Cardiac fibroblast (primary cell): ENCODE data around the gene KIF13A.

ENCODE experiments used
- DNase-seq, 2 donors: peaks; one replicate each; pipeline versions ENCODE4 v3.0.0 to v3.0.0-alpha.2; 2010; ENCODE audit warnings: low read depth in 2 of 2
- H3K4me3 ChIP-seq, 2 donors: replicated peaks in 1 of 2; 1 replicate in 1 of 2; 2 replicates in 1 of 2; pipeline ENCODE4 v1.5.1; 2011; ENCODE audit warnings: low read depth in 2 of 2, low read length in 2 of 2, mild to moderate bottlenecking in 2 of 2, moderate library complexity in 1 of 2
- CTCF ChIP-seq: IDR thresholded peaks from one replicate; pipeline ENCODE4 v1.5.1; 2011; ENCODE audit warnings: low read depth, mild to moderate bottlenecking, low read length, inconsistent platforms

The KIF13A gene

GRCh38 chr6:17829905-17830304 is 157.5 kb downstream of the KIF13A start:
- no peak overlapping the region for H3K4me3 ChIP-seq
- no peak for DNase-seq
- TF ChIP-seq CTCF, result no peak

GRCh38 chr6:17828149-17828548 is 159.3 kb downstream of the KIF13A start:
- DNase-seq, result no peak
- TF ChIP-seq CTCF, result no peak
- no peak overlapping the region for H3K4me3 ChIP-seq

- TF ChIP-seq CTCF, result no peak
- DNase-seq, result no peak
- no peak overlapping the region for H3K4me3 ChIP-seq
These were observed 161.1 kb downstream of the KIF13A start for GRCh38 chr6:17826301-17826700.

- TF ChIP-seq CTCF, result no peak
- DNase-seq, result no peak
These were observed 167.4 kb downstream of the KIF13A start for GRCh38 chr6:17820055-17820454.

GRCh38 chr6:17817763-17818162 is 169.7 kb downstream of the KIF13A start:
- no peak for TF ChIP-seq CTCF
- H3K4me3 ChIP-seq, result no peak overlapping the region
- DNase-seq, result no peak

More at GRCh38 chr6:17820055-17820454, 167.4 kb downstream of the KIF13A start:
- no peak overlapping the region for H3K4me3 ChIP-seq

GRCh38 chr6:17816921-17817611 is 170.4 kb downstream of the KIF13A start:
- no peak for TF ChIP-seq CTCF
- no peak overlapping the region for H3K4me3 ChIP-seq
- DNase-seq, result peak; percentile 32 to 45

- H3K4me3 ChIP-seq, result no peak overlapping the region
- DNase-seq, result no peak
- TF ChIP-seq CTCF, result no peak
These were observed 173.9 kb downstream of the KIF13A start for GRCh38 chr6:17813542-17813941.
